ENCODE data around the gene MMD.

Gene MMD

GRCh38 chr17:55418369-55419268 lies 3.0 kb downstream of the MMD start:
- peaks cover 66% of the 10 kb centered on the region for H3K79me2 ChIP-seq (ENCODE audit: control insufficient read depth, insufficient read depth, low read length, unreplicated experiment)
- peaks cover 17% of the 10 kb centered on the region; the same call in 1 of the 2 replicates for H3K36me3 ChIP-seq (ENCODE audit: insufficient read depth, low read length)

GRCh38 chr17:55417411-55418268 lies 4.0 kb downstream of the MMD start:
- Histone ChIP-seq H3K79me2 (ENCODE audit: control insufficient read depth, insufficient read depth, low read length, unreplicated experiment) (peaks cover 66% of the 10 kb centered on the region), H3K4me3 (ENCODE audit: low read depth, low read length) (no peak overlapping the region), H3K4me1 (ENCODE audit: control insufficient read depth, insufficient read depth, low read length, unreplicated experiment) (peaks cover 9% of the 10 kb centered on the region), H3K36me3 (ENCODE audit: insufficient read depth, low read length) (peaks cover 23% of the 10 kb centered on the region), H3K27me3 (ENCODE audit: insufficient read depth, low read length) (no peaks in the 10 kb centered on the region), H3K27ac (ENCODE audit: low read depth, low read length) (no peak overlapping the region), H2AFZ (ENCODE audit: low read length, unreplicated experiment) (no peak overlapping the region)

More at GRCh38 chr17:55418369-55419268, 3.0 kb downstream of the MMD start:
- H2AFZ ChIP-seq (ENCODE audit: low read length, unreplicated experiment) = no peak overlapping the region
- no peak overlapping the region for H3K27ac ChIP-seq (ENCODE audit: low read depth, low read length)
- H3K4me3 ChIP-seq (ENCODE audit: low read depth, low read length) = peak overlapping the region; percentile 84; the same call in 1 of the 2 replicates
- H3K4me1 ChIP-seq (ENCODE audit: control insufficient read depth, insufficient read depth, low read length, unreplicated experiment) = peaks cover 9% of the 10 kb centered on the region
- no peaks in the 10 kb centered on the region for H3K27me3 ChIP-seq (ENCODE audit: insufficient read depth, low read length)

- H3K27me3 ChIP-seq (ENCODE audit: insufficient read depth, low read length) = no peaks in the 10 kb centered on the region
- peaks cover 66% of the 10 kb centered on the region for H3K79me2 ChIP-seq (ENCODE audit: control insufficient read depth, insufficient read depth, low read length, unreplicated experiment)
- no peak overlapping the region; the same call in 1 of the 2 replicates for H3K27ac ChIP-seq (ENCODE audit: low read depth, low read length)
- peaks cover 32% of the 10 kb centered on the region for H3K36me3 ChIP-seq (ENCODE audit: insufficient read depth, low read length)
- peaks cover 13% of the 10 kb centered on the region for H3K4me1 ChIP-seq (ENCODE audit: control insufficient read depth, insufficient read depth, low read length, unreplicated experiment)
- H3K4me3 ChIP-seq (ENCODE audit: low read depth, low read length) = no peak overlapping the region
- no peak overlapping the region for H2AFZ ChIP-seq (ENCODE audit: low read length, unreplicated experiment)
Observed at GRCh38 chr17:55416470-55417052, 5.1 kb downstream of the MMD start.

- Histone ChIP-seq H3K79me2 (ENCODE audit: control insufficient read depth, insufficient read depth, low read length, unreplicated experiment) (peaks cover 61% of the 10 kb centered on the region), H3K27me3 (ENCODE audit: insufficient read depth, low read length) (no peaks in the 10 kb centered on the region), H3K4me3 (ENCODE audit: low read depth, low read length) (no peak overlapping the region), H3K4me1 (ENCODE audit: control insufficient read depth, insufficient read depth, low read length, unreplicated experiment) (peaks cover 17% of the 10 kb centered on the region), H2AFZ (ENCODE audit: low read length, unreplicated experiment) (no peak overlapping the region), H3K27ac (ENCODE audit: low read depth, low read length) (no peak overlapping the region), H3K36me3 (ENCODE audit: insufficient read depth, low read length) (peaks cover 32% of the 10 kb centered on the region)
Observed at GRCh38 chr17:55416000-55416399, 5.6 kb downstream of the MMD start.

GRCh38 chr17:55414983-55415382 lies 6.7 kb downstream of the MMD start:
- H3K4me3 ChIP-seq (ENCODE audit: low read depth, low read length) = no peak overlapping the region
- peaks cover 51% of the 10 kb centered on the region for H3K79me2 ChIP-seq (ENCODE audit: control insufficient read depth, insufficient read depth, low read length, unreplicated experiment)
- H3K27me3 ChIP-seq (ENCODE audit: insufficient read depth, low read length) = no peaks in the 10 kb centered on the region
- H2AFZ ChIP-seq (ENCODE audit: low read length, unreplicated experiment) = no peak overlapping the region
- H3K36me3 ChIP-seq (ENCODE audit: insufficient read depth, low read length) = peaks cover 41% of the 10 kb centered on the region
- H3K4me1 ChIP-seq (ENCODE audit: control insufficient read depth, insufficient read depth, low read length, unreplicated experiment) = peaks cover 19% of the 10 kb centered on the region
- no peak overlapping the region for H3K27ac ChIP-seq (ENCODE audit: low read depth, low read length)

GRCh38 chr17:55413825-55414489 lies 7.7 kb downstream of the MMD start:
- Histone ChIP-seq H3K27me3 (ENCODE audit: insufficient read depth, low read length) (no peaks in the 10 kb centered on the region), H2AFZ (ENCODE audit: low read length, unreplicated experiment) (no peak overlapping the region), H3K79me2 (ENCODE audit: control insufficient read depth, insufficient read depth, low read length, unreplicated experiment) (peaks cover 40% of the 10 kb centered on the region), H3K4me3 (ENCODE audit: low read depth, low read length) (no peak overlapping the region), H3K4me1 (ENCODE audit: control insufficient read depth, insufficient read depth, low read length, unreplicated experiment) (peaks cover 16% of the 10 kb centered on the region), H3K27ac (ENCODE audit: low read depth, low read length) (no peak overlapping the region), H3K36me3 (ENCODE audit: insufficient read depth, low read length) (peaks cover 46% of the 10 kb centered on the region)

- Histone ChIP-seq H3K4me3 (ENCODE audit: low read depth, low read length) (no peak overlapping the region), H3K79me2 (ENCODE audit: control insufficient read depth, insufficient read depth, low read length, unreplicated experiment) (peaks cover 21% of the 10 kb centered on the region), H3K4me1 (ENCODE audit: control insufficient read depth, insufficient read depth, low read length, unreplicated experiment) (peaks cover 16% of the 10 kb centered on the region), H2AFZ (ENCODE audit: low read length, unreplicated experiment) (no peak overlapping the region), H3K27me3 (ENCODE audit: insufficient read depth, low read length) (no peaks in the 10 kb centered on the region), H3K36me3 (ENCODE audit: insufficient read depth, low read length) (peaks cover 53% of the 10 kb centered on the region), H3K27ac (ENCODE audit: low read depth, low read length) (peak overlapping the region; percentile 39; the same call in 1 of the 2 replicates)
Observed at GRCh38 chr17:55411463-55411855, 10.2 kb downstream of the MMD start.

- peak overlapping the region; percentile 39; the same call in 1 of the 2 replicates for H3K27ac ChIP-seq (ENCODE audit: low read depth, low read length)
- H3K4me1 ChIP-seq (ENCODE audit: control insufficient read depth, insufficient read depth, low read length, unreplicated experiment) = peaks cover 16% of the 10 kb centered on the region
- H3K79me2 ChIP-seq (ENCODE audit: control insufficient read depth, insufficient read depth, low read length, unreplicated experiment) = peaks cover 16% of the 10 kb centered on the region
- H3K36me3 ChIP-seq (ENCODE audit: insufficient read depth, low read length) = peaks cover 53% of the 10 kb centered on the region
- no peaks in the 10 kb centered on the region for H3K27me3 ChIP-seq (ENCODE audit: insufficient read depth, low read length)
- H2AFZ ChIP-seq (ENCODE audit: low read length, unreplicated experiment) = no peak overlapping the region
- no peak overlapping the region for H3K4me3 ChIP-seq (ENCODE audit: low read depth, low read length)
Observed at GRCh38 chr17:55410722-55411462, 10.7 kb downstream of the MMD start.

GRCh38 chr17:55409030-55409800 lies 12.4 kb downstream of the MMD start:
- Histone ChIP-seq H3K36me3 (ENCODE audit: insufficient read depth, low read length) (peaks cover 57% of the 10 kb centered on the region), H3K4me3 (ENCODE audit: low read depth, low read length) (no peak overlapping the region), H3K27ac (ENCODE audit: low read depth, low read length) (no peak overlapping the region), H3K27me3 (ENCODE audit: insufficient read depth, low read length) (no peaks in the 10 kb centered on the region), H3K4me1 (ENCODE audit: control insufficient read depth, insufficient read depth, low read length, unreplicated experiment) (peaks cover 16% of the 10 kb centered on the region), H2AFZ (ENCODE audit: low read length, unreplicated experiment) (no peak overlapping the region), H3K79me2 (ENCODE audit: control insufficient read depth, insufficient read depth, low read length, unreplicated experiment) (peaks cover 3% of the 10 kb centered on the region)

All from ACC112 (cell line).